KMS-11 (cell line): ENCODE results near the gene CBLB.

Source experiments
- H2AFZ ChIP-seq: fragments of 200-600 bp; sonication (generic); 2 replicates; pipeline ENCODE4 v1.6.1; 2016; ENCODE audit warnings: antibody characterized with exemption, mixed run types, low read depth
- H3K27ac ChIP-seq: fragments of 200-600 bp; sonication (generic); 2 replicates; pipeline ENCODE4 v1.6.1; 2016; ENCODE audit warnings: mild to moderate bottlenecking, mixed run types
- H3K27me3 ChIP-seq: fragments of 200-600 bp; sonication (generic); 2 replicates; pipeline ENCODE4 v1.6.1; 2017; ENCODE audit warnings: mild to moderate bottlenecking, low read depth, mixed run types, moderate library complexity; ENCODE audit not compliant: insufficient read depth
- H3K36me3 ChIP-seq: fragments of 200-600 bp; sonication (generic); 2 replicates; pipeline ENCODE4 v1.6.1; 2017; ENCODE audit warnings: mild to moderate bottlenecking, mixed run types; ENCODE audit not compliant: insufficient read depth
- H3K4me1 ChIP-seq: fragments of 200-600 bp; sonication (generic); 2 replicates; pipeline ENCODE4 v1.6.1; 2016; ENCODE audit warnings: mild to moderate bottlenecking, low read depth, mixed run types; ENCODE audit not compliant: poor library complexity, severe bottlenecking
- H3K4me2 ChIP-seq: fragments of 200-600 bp; sonication (generic); 2 replicates; pipeline ENCODE4 v1.7.0; 2016; ENCODE audit warnings: mild to moderate bottlenecking, mixed run types
- H3K4me3 ChIP-seq: fragments of 200-600 bp; sonication (generic); IDR thresholded peaks from 2 replicates; pipeline ENCODE4 v1.6.1; 2017; ENCODE audit warnings: low read depth, low read length, mixed read lengths; ENCODE audit not compliant: insufficient read depth
- H3K79me2 ChIP-seq: fragments of 200-600 bp; sonication (generic); 2 replicates; pipeline ENCODE4 v1.6.1; 2016; ENCODE audit warnings: low read depth, mixed run types; ENCODE audit not compliant: insufficient read depth
- H3K9ac ChIP-seq: fragments of 200-600 bp; sonication (generic); 2 replicates; pipeline ENCODE4 v1.6.1; 2016; ENCODE audit warnings: mild to moderate bottlenecking, mixed run types
- H4K20me1 ChIP-seq: fragments of 200-600 bp; sonication (generic); 2 replicates; pipeline ENCODE4 v1.6.1; 2016; ENCODE audit warnings: mild to moderate bottlenecking, mixed run types; ENCODE audit not compliant: insufficient read depth
- CTCF ChIP-seq: fragments of 200-600 bp; sonication (generic); conservative IDR thresholded peaks from 2 replicates; pipeline ENCODE4 v1.6.1; 2017; ENCODE audit warnings: low read depth, mild to moderate bottlenecking, antibody characterized with exemption, low read length, moderate library complexity, mixed read lengths

CBLB gene

GRCh38 chr3:105864212-105864611 is 4.6 kb downstream of the CBLB start:
- H3K4me1 ChIP-seq = peaks cover 24% of the 10 kb centered on the region
- H3K9ac ChIP-seq = no peak overlapping the region
- TF ChIP-seq CTCF = no peak
- H3K27ac ChIP-seq = no peak overlapping the region
- H3K79me2 ChIP-seq = no peaks in the 10 kb centered on the region
- no peak overlapping the region for H3K4me2 ChIP-seq
- no peaks in the 10 kb centered on the region; the same call in 1 of the 2 replicates for H3K27me3 ChIP-seq
- H3K4me3 ChIP-seq = no peak overlapping the region
- no peaks in the 10 kb centered on the region for H4K20me1 ChIP-seq
- no peaks in the 10 kb centered on the region for H3K36me3 ChIP-seq
- H2AFZ ChIP-seq = no peak overlapping the region

GRCh38 chr3:105863608-105864007 is 5.2 kb downstream of the CBLB start:
- Histone ChIP-seq H3K4me3 (no peak overlapping the region), H3K27me3 (no peaks in the 10 kb centered on the region; the same call in 1 of the 2 replicates), H3K4me2 (no peak overlapping the region), H3K36me3 (no peaks in the 10 kb centered on the region), H3K27ac (no peak overlapping the region), H2AFZ (no peak overlapping the region), H3K79me2 (no peaks in the 10 kb centered on the region), H4K20me1 (no peaks in the 10 kb centered on the region), H3K4me1 (peaks cover 24% of the 10 kb centered on the region), H3K9ac (no peak overlapping the region)
- no peak for TF ChIP-seq CTCF

GRCh38 chr3:105862217-105862616 is 6.6 kb downstream of the CBLB start:
- no peak overlapping the region for H2AFZ ChIP-seq
- no peaks in the 10 kb centered on the region for H3K36me3 ChIP-seq
- H3K4me2 ChIP-seq = no peak overlapping the region
- H4K20me1 ChIP-seq = no peaks in the 10 kb centered on the region
- no peak overlapping the region for H3K4me3 ChIP-seq
- H3K27ac ChIP-seq = no peak overlapping the region
- no peaks in the 10 kb centered on the region for H3K79me2 ChIP-seq
- TF ChIP-seq CTCF = no peak
- no peak overlapping the region for H3K9ac ChIP-seq
- peaks cover 14% of the 10 kb centered on the region for H3K4me1 ChIP-seq
- H3K27me3 ChIP-seq = no peaks in the 10 kb centered on the region

GRCh38 chr3:105860641-105861040 is 8.2 kb downstream of the CBLB start:
- no peak overlapping the region for H3K4me2 ChIP-seq
- no peaks in the 10 kb centered on the region for H3K36me3 ChIP-seq
- no peak overlapping the region for H3K9ac ChIP-seq
- H2AFZ ChIP-seq = no peak overlapping the region
- peaks cover under 1% of the 10 kb centered on the region for H3K4me1 ChIP-seq
- no peak overlapping the region for H3K27ac ChIP-seq
- H3K27me3 ChIP-seq = no peaks in the 10 kb centered on the region
- H3K79me2 ChIP-seq = no peaks in the 10 kb centered on the region
- H3K4me3 ChIP-seq = no peak overlapping the region
- no peak for TF ChIP-seq CTCF
- H4K20me1 ChIP-seq = no peaks in the 10 kb centered on the region
